ENCODE measurements around the gene PTTG1IP.

Gene PTTG1IP

GRCh38 chr21:44908908-44909307 is 35.4 kb upstream of the PTTG1IP start:
- H3K4me1 ChIP-seq (ENCODE audit: control insufficient read depth, insufficient read depth, low read length, poor library complexity, severe bottlenecking) = peaks cover 39% of the 10 kb centered on the region
- no peaks in the 10 kb centered on the region for H3K9me3 ChIP-seq (ENCODE audit: control insufficient read depth, low read length)
- no peak overlapping the region for H3K27ac ChIP-seq (ENCODE audit: insufficient read depth, low read length, poor library complexity, severe bottlenecking)
- H3K27me3 ChIP-seq (replicated peaks; ENCODE audit: control insufficient read depth, insufficient read depth, low read length, poor library complexity, severe bottlenecking) = no peaks in the 10 kb centered on the region
- no peak for DNase-seq
- H3K4me3 ChIP-seq (ENCODE audit: insufficient read depth, low read depth, low read length, poor library complexity, severe bottlenecking) = no peak overlapping the region
- peaks cover 45% of the 10 kb centered on the region for H3K36me3 ChIP-seq (ENCODE audit: control insufficient read depth, insufficient read depth, low read length)

DNA sequence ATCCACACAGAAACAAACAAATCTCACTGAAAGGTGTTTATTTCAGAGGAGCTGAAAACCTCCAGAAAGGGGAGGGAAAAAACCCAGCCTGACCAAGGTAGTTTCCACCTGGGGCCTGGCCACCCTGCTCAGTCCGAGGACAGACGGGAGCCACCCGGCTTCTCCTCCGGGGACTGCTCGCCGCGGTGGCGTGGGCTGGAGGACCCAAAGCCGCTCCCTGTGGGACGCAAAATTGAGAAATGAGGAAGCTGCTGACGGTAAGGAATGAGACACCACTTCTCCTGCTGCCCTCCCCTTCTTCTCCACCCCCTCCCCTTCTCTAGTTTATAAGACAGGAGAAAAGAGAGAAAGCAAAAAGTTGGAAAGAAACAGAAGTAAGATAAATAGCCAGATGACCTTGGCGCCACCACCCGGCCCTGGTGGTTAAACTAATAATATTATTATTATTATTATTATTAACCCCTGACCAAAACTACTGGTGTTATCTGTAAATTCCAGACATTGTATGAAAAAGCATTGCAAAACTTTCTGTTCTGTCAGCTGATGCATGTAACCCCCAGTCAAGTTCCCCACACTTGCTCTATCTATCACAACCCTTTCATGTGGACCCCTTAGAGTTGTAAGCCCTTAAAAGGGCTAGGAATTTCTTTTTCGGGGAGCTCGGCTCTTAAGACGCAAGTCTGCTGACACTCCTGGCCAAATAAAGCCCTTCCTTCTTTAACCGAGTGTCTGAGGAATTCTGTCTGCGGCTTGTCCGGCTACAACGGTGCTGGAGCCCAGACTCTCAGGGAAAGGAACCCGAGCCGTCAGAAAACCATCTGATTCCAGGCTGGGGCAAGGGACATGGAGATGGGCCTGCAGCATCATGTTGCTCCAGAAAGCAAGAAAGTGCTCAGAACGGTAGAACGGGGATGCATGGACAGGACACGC is 34.7 kb upstream of the PTTG1IP start:
- Histone ChIP-seq H3K27me3 (replicated peaks; ENCODE audit: control insufficient read depth, insufficient read depth, low read length, poor library complexity, severe bottlenecking) (no peaks in the 10 kb centered on the region), H3K27ac (ENCODE audit: insufficient read depth, low read length, poor library complexity, severe bottlenecking) (no peak overlapping the region), H3K4me1 (ENCODE audit: control insufficient read depth, insufficient read depth, low read length, poor library complexity, severe bottlenecking) (peaks cover 32% of the 10 kb centered on the region), H3K9me3 (ENCODE audit: control insufficient read depth, low read length) (no peaks in the 10 kb centered on the region), H3K36me3 (ENCODE audit: control insufficient read depth, insufficient read depth, low read length) (peaks cover 52% of the 10 kb centered on the region), H3K4me3 (ENCODE audit: insufficient read depth, low read depth, low read length, poor library complexity, severe bottlenecking) (no peak overlapping the region)
- no peak for DNase-seq

GRCh38 chr21:44907225-44907965 is 33.9 kb upstream of the PTTG1IP start:
- Histone ChIP-seq H3K4me1 (ENCODE audit: control insufficient read depth, insufficient read depth, low read length, poor library complexity, severe bottlenecking) (peaks cover 25% of the 10 kb centered on the region), H3K27me3 (replicated peaks; ENCODE audit: control insufficient read depth, insufficient read depth, low read length, poor library complexity, severe bottlenecking) (no peaks in the 10 kb centered on the region), H3K36me3 (ENCODE audit: control insufficient read depth, insufficient read depth, low read length) (peaks cover 60% of the 10 kb centered on the region), H3K9me3 (ENCODE audit: control insufficient read depth, low read length) (no peaks in the 10 kb centered on the region), H3K4me3 (ENCODE audit: insufficient read depth, low read depth, low read length, poor library complexity, severe bottlenecking) (no peak overlapping the region), H3K27ac (ENCODE audit: insufficient read depth, low read length, poor library complexity, severe bottlenecking) (peak overlapping the region; percentile 29)
- no peak for DNase-seq

DNA sequence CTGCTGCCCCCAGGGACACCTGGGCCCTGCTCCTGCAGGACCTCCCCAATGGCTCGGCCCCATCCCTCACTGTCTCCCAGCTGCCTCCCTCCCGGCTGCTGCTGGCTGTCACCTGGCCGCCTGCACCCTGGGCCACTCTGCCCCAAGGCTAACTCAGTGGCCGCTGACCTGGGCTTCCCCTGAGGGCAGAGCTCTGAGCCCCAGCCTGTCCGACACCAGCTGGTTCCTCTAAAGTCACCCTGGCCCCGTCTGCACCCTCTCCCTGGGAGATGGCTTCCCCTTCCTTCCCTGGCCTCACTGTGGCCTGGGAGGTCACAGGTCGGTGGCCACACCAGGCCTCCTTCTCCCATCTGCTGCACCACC is 32.2 kb upstream of the PTTG1IP start:
- H3K9me3 ChIP-seq (ENCODE audit: control insufficient read depth, low read length) = no peaks in the 10 kb centered on the region
- peaks cover 77% of the 10 kb centered on the region for H3K36me3 ChIP-seq (ENCODE audit: control insufficient read depth, insufficient read depth, low read length)
- H3K4me1 ChIP-seq (ENCODE audit: control insufficient read depth, insufficient read depth, low read length, poor library complexity, severe bottlenecking) = peaks cover 8% of the 10 kb centered on the region
- no peaks in the 10 kb centered on the region for H3K27me3 ChIP-seq (replicated peaks; ENCODE audit: control insufficient read depth, insufficient read depth, low read length, poor library complexity, severe bottlenecking)
- no peak for DNase-seq
- no peak overlapping the region for H3K27ac ChIP-seq (ENCODE audit: insufficient read depth, low read length, poor library complexity, severe bottlenecking)
- H3K4me3 ChIP-seq (ENCODE audit: insufficient read depth, low read depth, low read length, poor library complexity, severe bottlenecking) = no peak overlapping the region

- Histone ChIP-seq H3K27ac (ENCODE audit: insufficient read depth, low read length, poor library complexity, severe bottlenecking) (no peak overlapping the region), H3K9me3 (ENCODE audit: control insufficient read depth, low read length) (no peaks in the 10 kb centered on the region), H3K36me3 (ENCODE audit: control insufficient read depth, insufficient read depth, low read length) (peaks cover 79% of the 10 kb centered on the region), H3K4me1 (ENCODE audit: control insufficient read depth, insufficient read depth, low read length, poor library complexity, severe bottlenecking) (peaks cover 3% of the 10 kb centered on the region), H3K4me3 (ENCODE audit: insufficient read depth, low read depth, low read length, poor library complexity, severe bottlenecking) (no peak overlapping the region), H3K27me3 (replicated peaks; ENCODE audit: control insufficient read depth, insufficient read depth, low read length, poor library complexity, severe bottlenecking) (no peaks in the 10 kb centered on the region)
- no peak for DNase-seq
Observed at GRCh38 chr21:44905016-44905727, 31.7 kb upstream of the PTTG1IP start.

DNA sequence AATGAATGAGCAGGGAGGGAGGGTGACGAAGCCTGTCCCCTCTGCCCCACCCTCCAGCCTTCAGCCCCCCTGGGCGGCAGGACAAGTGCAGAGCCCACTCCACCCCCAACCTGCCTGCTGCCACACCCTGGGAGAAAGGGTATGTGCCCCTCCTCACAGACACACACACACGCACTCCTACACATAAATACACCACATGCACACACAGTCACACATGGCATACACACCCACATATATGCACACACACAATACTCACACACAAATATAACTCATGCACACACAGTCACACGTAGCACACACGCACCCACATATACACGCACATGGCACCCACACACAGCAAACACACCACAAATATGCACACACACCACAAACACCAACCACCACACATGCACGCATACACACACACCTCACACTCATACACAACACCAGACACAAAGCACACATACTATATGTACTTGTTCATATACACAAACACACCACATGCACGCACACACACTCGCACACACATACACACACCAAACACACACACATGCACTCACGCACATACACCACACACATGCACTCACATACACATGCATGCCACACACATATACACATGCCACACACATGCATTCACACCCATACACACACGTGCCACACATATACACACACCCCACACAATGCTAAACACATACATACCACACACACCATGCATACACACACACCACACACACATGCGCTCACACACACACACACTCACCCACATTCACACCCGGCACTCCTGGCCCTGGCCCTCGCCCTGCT is 30.8 kb upstream of the PTTG1IP start:
- H3K27ac ChIP-seq (ENCODE audit: insufficient read depth, low read length, poor library complexity, severe bottlenecking) = no peak overlapping the region

GRCh38 chr21:44903689-44904088 is 30.2 kb upstream of the PTTG1IP start:
- no peaks in the 10 kb centered on the region for H3K9me3 ChIP-seq (ENCODE audit: control insufficient read depth, low read length)
- H3K27ac ChIP-seq (ENCODE audit: insufficient read depth, low read length, poor library complexity, severe bottlenecking) = no peak overlapping the region
- no peak overlapping the region for H3K4me3 ChIP-seq (ENCODE audit: insufficient read depth, low read depth, low read length, poor library complexity, severe bottlenecking)
- no peaks in the 10 kb centered on the region for H3K4me1 ChIP-seq (ENCODE audit: control insufficient read depth, insufficient read depth, low read length, poor library complexity, severe bottlenecking)
- no peak for DNase-seq
- no peaks in the 10 kb centered on the region for H3K27me3 ChIP-seq (replicated peaks; ENCODE audit: control insufficient read depth, insufficient read depth, low read length, poor library complexity, severe bottlenecking)
- H3K36me3 ChIP-seq (ENCODE audit: control insufficient read depth, insufficient read depth, low read length) = peaks cover 93% of the 10 kb centered on the region

More for the DNA sequence above, 30.8 kb upstream of the PTTG1IP start:
- Histone ChIP-seq H3K4me3 (ENCODE audit: insufficient read depth, low read depth, low read length, poor library complexity, severe bottlenecking) (no peak overlapping the region), H3K36me3 (ENCODE audit: control insufficient read depth, insufficient read depth, low read length) (peaks cover 86% of the 10 kb centered on the region), H3K27me3 (replicated peaks; ENCODE audit: control insufficient read depth, insufficient read depth, low read length, poor library complexity, severe bottlenecking) (no peaks in the 10 kb centered on the region), H3K9me3 (ENCODE audit: control insufficient read depth, low read length) (no peaks in the 10 kb centered on the region), H3K4me1 (ENCODE audit: control insufficient read depth, insufficient read depth, low read length, poor library complexity, severe bottlenecking) (no peaks in the 10 kb centered on the region)
- no peak for DNase-seq

DNA sequence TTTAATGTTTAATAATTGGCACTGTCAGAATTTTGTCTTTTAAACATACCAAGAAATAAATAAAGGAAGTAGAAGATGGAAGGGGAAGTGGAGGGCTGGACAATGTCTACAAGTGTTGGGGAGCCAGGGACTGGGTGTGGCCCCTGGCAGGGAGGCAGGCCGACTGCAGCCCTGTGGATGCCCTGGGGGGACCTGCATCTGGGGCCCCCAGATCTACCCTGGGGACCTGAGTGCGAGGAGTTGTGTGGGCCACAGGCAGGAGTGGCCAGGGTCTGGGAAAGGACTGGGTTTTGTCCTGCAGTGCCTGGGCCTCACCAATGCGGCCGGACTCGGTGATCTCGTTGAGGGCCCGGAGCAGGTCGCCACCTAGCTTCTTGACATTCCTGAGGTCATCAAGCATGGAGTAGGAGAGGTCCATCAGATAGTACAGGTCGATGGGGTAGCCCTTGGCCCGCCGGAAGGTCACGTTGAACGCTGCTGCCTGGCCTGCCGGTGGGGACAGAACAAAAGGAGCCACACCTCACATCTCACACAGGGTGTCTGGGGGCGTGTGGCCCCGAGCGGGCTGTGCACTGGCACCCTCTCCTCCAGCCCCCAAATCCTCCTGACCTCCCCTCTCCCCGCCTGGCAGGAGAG is 29.7 kb upstream of the PTTG1IP start:
- Histone ChIP-seq H3K27me3 (replicated peaks; ENCODE audit: control insufficient read depth, insufficient read depth, low read length, poor library complexity, severe bottlenecking) (no peaks in the 10 kb centered on the region), H3K4me1 (ENCODE audit: control insufficient read depth, insufficient read depth, low read length, poor library complexity, severe bottlenecking) (no peaks in the 10 kb centered on the region), H3K4me3 (ENCODE audit: insufficient read depth, low read depth, low read length, poor library complexity, severe bottlenecking) (no peak overlapping the region), H3K36me3 (ENCODE audit: control insufficient read depth, insufficient read depth, low read length) (peaks cover 98% of the 10 kb centered on the region), H3K27ac (ENCODE audit: insufficient read depth, low read length, poor library complexity, severe bottlenecking) (no peak overlapping the region), H3K9me3 (ENCODE audit: control insufficient read depth, low read length) (no peaks in the 10 kb centered on the region)
- no peak for DNase-seq

All from effector memory CD4-positive, alpha-beta T cell (primary cell).